Measurements from ENCODE around the gene AFMID. TPM values are rescaled to one million over a fixed set of nuclear protein-coding genes. Genes with fewer than 3 reads are reported as not detected.
A peak's percentile ranks its signal among the peaks of the same experiment; 100 is the strongest.

AFMID gene
- total and polyA plus RNA-seq, 2 of the 13 experiments (the other 11 are each of a cell fraction or from before 2014, with no cell fraction given), result 249 to 270 TPM

GRCh38 chr17:78197147-78197832 lies 10.1 kb downstream of the AFMID start:
- Histone ChIP-seq H3K79me2 (ENCODE audit: insufficient read depth, low read length) (peaks cover 52% of the 10 kb centered on the region), H3K4me1 (ENCODE audit: insufficient read depth, low read length) (peaks cover 40% of the 10 kb centered on the region), H3K9me3 (ENCODE audit: low read length) (no peaks in the 10 kb centered on the region), H3K4me2 (ENCODE audit: low read depth, low read length) (no peak overlapping the region), H3K36me3 (replicated peaks in 1 of 2; ENCODE audit: control insufficient read depth in 1 of 2, insufficient read depth in 2 of 2, low read length in 2 of 2) (peaks cover 32 to 79% of the 10 kb centered on the region in 2 experiments), H3K4me3 (replicated peaks in 1 of 3; ENCODE audit: insufficient read depth in 1 of 3, low read depth in 2 of 3, low read length in 3 of 3) (no peak overlapping the region), H3K27me3 (ENCODE audit: control insufficient read depth in 1 of 2, insufficient read depth in 2 of 2, low read length in 2 of 2) (no peaks in the 10 kb centered on the region), H4K20me1 (ENCODE audit: insufficient read depth, low read length) (peaks cover 84% of the 10 kb centered on the region), H3K9ac (ENCODE audit: insufficient read depth, low read depth, low read length) (no peak overlapping the region), H2AFZ (ENCODE audit: low read length) (no peak overlapping the region), H3K27ac (ENCODE audit: extremely low read length, insufficient read depth, low read length) (no peak overlapping the region)
- FAIRE-seq, result no peak
- intact Hi-C loops (cut with micrococcal nuclease; ENCODE audit: unreplicated experiment) (no loop called here), in situ Hi-C loops (cut with HindIII; ENCODE audit: extremely low pct_ligation_motif_present, low pct_unique_long_range_greater_than_20kb) (no loop called here)
- no peak for ATAC-seq
- TF ChIP-seq ZNF670 (CRISPR knock-in tag; IDR thresholded peaks at IDR 0.05; ENCODE audit: borderline replicate concordance) (no peak), PHF5A (CRISPR knock-in tag; IDR thresholded peaks at IDR 0.05; ENCODE audit: low read depth, unreplicated experiment) (no peak), POLR2G (IDR thresholded peaks at IDR 0.05; ENCODE audit: low read depth, low read length) (0 out of 2 replicates have a peak, but pooled peaks have one; percentile 26), SMAD1 (CRISPR knock-in tag; IDR thresholded peaks at IDR 0.05; ENCODE audit: borderline replicate concordance, low read depth) (no peak), ZNF296 (CRISPR knock-in tag; conservative IDR thresholded peaks at IDR 0.05) (no peak), ZNF292 (CRISPR knock-in tag; IDR thresholded peaks at IDR 0.05; ENCODE audit: borderline replicate concordance, low read depth) (no peak), SP140L (CRISPR knock-in tag; IDR thresholded peaks at IDR 0.05; ENCODE audit: borderline replicate concordance) (no peak), BATF2 (CRISPR knock-in tag; IDR thresholded peaks at IDR 0.05) (0 out of 2 replicates have a peak, but pooled peaks have one; percentile 20), TOPORS (CRISPR knock-in tag; IDR thresholded peaks at IDR 0.05) (no peak), ZNF34 (CRISPR knock-in tag; IDR thresholded peaks at IDR 0.05; ENCODE audit: borderline replicate concordance) (no peak), ATAD3A (CRISPR knock-in tag; IDR thresholded peaks at IDR 0.05) (no peak), ZNF510 (CRISPR knock-in tag; IDR thresholded peaks at IDR 0.05; ENCODE audit: low read depth) (no peak), BCL6 (CRISPR knock-in tag; IDR thresholded peaks at IDR 0.05) (no peak), ZNF503 (CRISPR knock-in tag; IDR thresholded peaks at IDR 0.05) (no peak), MXD1 (CRISPR knock-in tag; IDR thresholded peaks at IDR 0.05) (no peak), ATRX (CRISPR knock-in tag; IDR thresholded peaks at IDR 0.05; ENCODE audit: borderline replicate concordance) (no peak)
- 99% methylated on average over 9 of the region's 9 CpGs for WGBS (ENCODE audit: low lambda C conversion rate)
- ChIA-PET POLR2A (interaction anchor here (1.8 to 3.7 kb wide), 2 partner anchors 10 to 16 kb away, joined by 4 to 25 read pairs; partner anchors contain the start of genes AFMID, BIRC5 and TK1), CTCF (ENCODE audit: low intra/inter-chr PET ratio, low total read pairs) (no interaction called here)
- no TSS peak for BruUV-seq (replicated peaks)
- DNase-seq (ENCODE audit: low spot score), result no peak

All from HepG2 (cell line).